Gastroesophageal sphincter (tissue), 3 donors: ENCODE data around the gene METAP1D.

Experiments
- POLR2A ChIP-seq, 2 donors: fragments of 450-650 bp; IDR thresholded peaks; one replicate each; pipeline ENCODE4 v1.6.1; 2017; ENCODE audit warnings: antibody characterized with exemption in 2 of 2, mild to moderate bottlenecking in 2 of 2, moderate library complexity in 1 of 2
- TF ChIP-seq, protein P1 (sequence below), 4 experiments: fragments of 200-600 bp in 2 of 4; fragments of 450-650 bp in 2 of 4; sonication (generic) in 1 of 4; IDR thresholded peaks; one replicate each; pipeline ENCODE4 v1.5.1; 2017 to 2019; ENCODE audit warnings: antibody characterized with exemption in 4 of 4, mild to moderate bottlenecking in 2 of 4, moderate library complexity in 2 of 4

- TF ChIP-seq, protein P1, sequence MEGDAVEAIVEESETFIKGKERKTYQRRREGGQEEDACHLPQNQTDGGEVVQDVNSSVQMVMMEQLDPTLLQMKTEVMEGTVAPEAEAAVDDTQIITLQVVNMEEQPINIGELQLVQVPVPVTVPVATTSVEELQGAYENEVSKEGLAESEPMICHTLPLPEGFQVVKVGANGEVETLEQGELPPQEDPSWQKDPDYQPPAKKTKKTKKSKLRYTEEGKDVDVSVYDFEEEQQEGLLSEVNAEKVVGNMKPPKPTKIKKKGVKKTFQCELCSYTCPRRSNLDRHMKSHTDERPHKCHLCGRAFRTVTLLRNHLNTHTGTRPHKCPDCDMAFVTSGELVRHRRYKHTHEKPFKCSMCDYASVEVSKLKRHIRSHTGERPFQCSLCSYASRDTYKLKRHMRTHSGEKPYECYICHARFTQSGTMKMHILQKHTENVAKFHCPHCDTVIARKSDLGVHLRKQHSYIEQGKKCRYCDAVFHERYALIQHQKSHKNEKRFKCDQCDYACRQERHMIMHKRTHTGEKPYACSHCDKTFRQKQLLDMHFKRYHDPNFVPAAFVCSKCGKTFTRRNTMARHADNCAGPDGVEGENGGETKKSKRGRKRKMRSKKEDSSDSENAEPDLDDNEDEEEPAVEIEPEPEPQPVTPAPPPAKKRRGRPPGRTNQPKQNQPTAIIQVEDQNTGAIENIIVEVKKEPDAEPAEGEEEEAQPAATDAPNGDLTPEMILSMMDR (IDR thresholded peaks at IDR 0.05): no peak
- no peak for TF ChIP-seq POLR2A (IDR thresholded peaks at IDR 0.05)
These were observed 56.5 kb downstream of the METAP1D start for GRCh38 chr2:172056293-172056692.
